ENCODE data around the gene CCL1.

CCL1 gene

GRCh38 chr17:34363183-34363661 is at the start of gene CCL1:
TSS of gene CCL1 (minus strand) at chr17:34363233. CDS start at chr17:34363161, 72 bp downstream.
- DNase-seq: no peak

DNA sequence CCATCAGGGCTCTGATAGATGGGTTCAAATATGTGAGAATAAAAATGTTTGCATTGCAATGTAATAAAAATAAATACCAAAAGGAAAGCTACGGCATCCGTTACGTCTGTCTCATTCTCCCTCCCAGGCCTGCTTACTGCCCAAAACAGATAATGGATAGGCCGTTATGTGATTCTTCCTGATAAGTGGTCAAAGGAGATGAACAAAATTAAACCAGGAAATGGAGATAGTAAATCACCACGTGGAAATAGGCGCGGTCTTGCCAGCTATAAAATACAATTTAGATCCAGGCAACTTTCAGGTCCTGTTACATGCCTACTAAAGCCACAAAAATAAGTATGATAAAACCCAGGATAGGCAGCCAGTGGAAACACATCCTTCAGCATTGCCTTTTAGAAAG is 49.5 kb upstream of the CCL1 start:
- no peak for DNase-seq

DNA sequence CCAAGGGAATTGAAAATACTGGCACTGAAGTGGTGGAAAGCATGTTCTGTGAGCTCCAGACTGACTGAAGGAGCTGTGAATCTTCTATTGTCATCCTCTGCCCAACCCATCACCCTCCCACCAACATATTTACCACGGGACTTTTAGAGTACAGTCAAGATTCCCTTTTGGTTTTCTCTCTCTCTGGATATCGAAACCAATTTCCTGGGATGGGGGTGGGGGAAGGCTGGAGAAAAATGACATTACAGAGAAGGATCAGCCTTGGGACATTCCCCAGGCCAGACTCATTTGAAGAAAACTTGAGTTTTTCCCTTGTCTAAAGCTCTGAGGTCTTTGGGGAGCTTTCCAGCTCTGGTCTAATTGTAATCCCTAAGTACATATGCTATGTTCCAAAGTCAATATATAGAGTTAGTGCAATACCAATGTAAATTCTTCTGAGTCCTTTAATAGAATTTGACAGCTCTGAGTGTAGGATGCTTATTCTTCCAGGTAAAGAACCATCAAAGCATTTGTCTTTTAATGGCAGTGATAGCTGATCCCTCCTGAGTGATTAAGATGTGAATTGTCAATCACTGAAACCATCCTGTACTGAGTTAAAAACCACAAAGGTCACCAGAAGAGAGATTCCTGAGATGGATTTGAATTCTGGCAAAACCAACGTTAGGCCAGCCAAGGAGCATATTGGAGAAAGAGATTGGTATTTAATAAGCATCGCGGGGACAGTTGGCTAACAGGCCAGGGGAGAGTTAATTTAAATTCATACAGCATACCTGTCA is 48.8 kb upstream of the CCL1 start:
- no peak for DNase-seq

- no peak for DNase-seq
These were observed 46.3 kb upstream of the CCL1 start for GRCh38 chr17:34409352-34409751.

GRCh38 chr17:34408439-34408838 is 45.4 kb upstream of the CCL1 start:
- no peak for DNase-seq

DNA sequence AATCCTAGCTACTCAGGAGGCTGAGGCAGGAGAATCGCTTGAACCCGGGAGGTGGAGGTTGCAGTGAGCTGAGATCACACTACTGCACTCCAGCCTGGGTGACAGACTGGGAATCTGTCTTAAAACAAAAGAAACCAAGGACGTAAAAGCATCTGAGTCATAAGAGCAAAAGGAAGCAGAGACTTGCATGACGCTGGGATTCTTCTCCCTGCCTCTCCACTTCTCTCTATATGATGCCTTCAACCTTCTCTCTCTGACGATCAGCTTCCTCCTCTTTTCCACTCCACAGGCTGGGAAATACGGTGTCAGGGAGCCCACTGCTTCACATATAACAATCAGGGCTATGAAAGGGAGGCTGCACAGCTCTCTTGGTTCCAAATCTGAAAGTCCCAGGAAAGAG is 43.2 kb upstream of the CCL1 start:
- DNase-seq: no peak

GRCh38 chr17:34403006-34403405 is 40.0 kb upstream of the CCL1 start:
- DNase-seq: no peak

DNA sequence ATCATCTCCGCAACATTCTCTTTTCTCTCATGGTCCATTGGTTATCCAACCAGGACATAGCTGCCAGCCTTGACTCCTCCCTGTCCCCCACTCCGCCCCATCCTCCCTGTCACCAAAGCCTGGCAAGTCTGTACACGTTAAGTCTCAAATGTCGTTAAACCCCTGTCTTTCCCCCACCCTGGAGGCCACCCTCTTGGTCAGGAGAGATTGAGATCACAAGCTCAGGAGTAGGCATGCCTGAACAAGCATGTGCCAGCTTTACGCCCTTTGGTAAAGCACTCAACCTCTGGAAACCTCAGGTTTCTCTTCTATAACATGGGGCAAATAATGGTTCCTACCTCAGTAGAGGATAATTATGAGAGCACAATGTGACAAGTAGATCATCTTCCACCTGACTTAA is 38.1 kb upstream of the CCL1 start:
- no peak for DNase-seq

GRCh38 chr17:34400301-34400931 is 37.4 kb upstream of the CCL1 start:
- no peak for DNase-seq

- DNase-seq: no peak
These were observed 36.7 kb upstream of the CCL1 start for GRCh38 chr17:34399725-34400124.

GRCh38 chr17:34398990-34399389 is 36.0 kb upstream of the CCL1 start:
- peak; percentile 2 for DNase-seq

GRCh38 chr17:34397265-34397664 is 34.2 kb upstream of the CCL1 start:
- DNase-seq: no peak

- no peak for DNase-seq
These were observed 30.4 kb upstream of the CCL1 start for GRCh38 chr17:34393401-34393800.

DNA sequence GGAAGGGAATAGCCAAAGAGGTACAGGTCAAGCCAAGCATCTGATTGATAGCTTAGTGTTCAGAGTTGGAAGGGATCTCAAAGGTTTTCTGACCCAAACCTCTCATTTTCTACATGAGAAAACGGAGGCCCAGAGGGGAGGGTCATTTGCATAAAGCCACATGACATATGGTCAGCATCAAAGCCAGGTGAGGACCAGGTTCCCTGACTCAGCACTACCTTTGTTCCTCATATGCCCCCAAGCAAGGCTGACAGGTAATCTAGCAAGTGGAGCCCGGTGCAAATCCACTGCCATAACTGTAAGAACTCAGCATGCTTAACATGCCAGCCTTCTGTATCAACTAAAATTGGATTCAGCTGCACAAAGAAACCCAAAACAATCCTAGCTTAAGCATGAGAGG is 28.2 kb upstream of the CCL1 start:
- DNase-seq: no peak

DNA sequence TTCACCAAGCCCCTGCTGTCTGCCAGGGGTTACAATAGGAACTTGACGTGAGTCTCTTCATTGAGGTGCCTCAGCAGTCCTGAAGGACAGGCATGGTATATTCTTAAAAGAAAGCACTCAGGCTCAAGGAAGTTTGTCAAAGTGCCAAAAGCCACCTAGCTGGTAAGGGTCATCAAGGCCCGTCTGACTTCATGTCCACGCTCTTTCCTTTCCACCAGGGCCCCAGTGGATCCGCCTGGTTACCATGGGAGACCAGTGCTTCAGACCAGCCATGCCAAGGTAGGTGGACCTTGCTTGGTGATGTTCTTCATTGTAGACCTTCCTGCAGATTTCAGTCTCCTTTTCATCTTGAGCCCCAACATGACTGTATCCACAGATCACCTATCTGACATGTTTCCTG is 27.6 kb upstream of the CCL1 start:
- no peak for DNase-seq

- no peak for DNase-seq
These were observed 26.2 kb upstream of the CCL1 start for GRCh38 chr17:34389126-34389750.

GRCh38 chr17:34387566-34387965 is 24.5 kb upstream of the CCL1 start:
- DNase-seq: no peak

DNA sequence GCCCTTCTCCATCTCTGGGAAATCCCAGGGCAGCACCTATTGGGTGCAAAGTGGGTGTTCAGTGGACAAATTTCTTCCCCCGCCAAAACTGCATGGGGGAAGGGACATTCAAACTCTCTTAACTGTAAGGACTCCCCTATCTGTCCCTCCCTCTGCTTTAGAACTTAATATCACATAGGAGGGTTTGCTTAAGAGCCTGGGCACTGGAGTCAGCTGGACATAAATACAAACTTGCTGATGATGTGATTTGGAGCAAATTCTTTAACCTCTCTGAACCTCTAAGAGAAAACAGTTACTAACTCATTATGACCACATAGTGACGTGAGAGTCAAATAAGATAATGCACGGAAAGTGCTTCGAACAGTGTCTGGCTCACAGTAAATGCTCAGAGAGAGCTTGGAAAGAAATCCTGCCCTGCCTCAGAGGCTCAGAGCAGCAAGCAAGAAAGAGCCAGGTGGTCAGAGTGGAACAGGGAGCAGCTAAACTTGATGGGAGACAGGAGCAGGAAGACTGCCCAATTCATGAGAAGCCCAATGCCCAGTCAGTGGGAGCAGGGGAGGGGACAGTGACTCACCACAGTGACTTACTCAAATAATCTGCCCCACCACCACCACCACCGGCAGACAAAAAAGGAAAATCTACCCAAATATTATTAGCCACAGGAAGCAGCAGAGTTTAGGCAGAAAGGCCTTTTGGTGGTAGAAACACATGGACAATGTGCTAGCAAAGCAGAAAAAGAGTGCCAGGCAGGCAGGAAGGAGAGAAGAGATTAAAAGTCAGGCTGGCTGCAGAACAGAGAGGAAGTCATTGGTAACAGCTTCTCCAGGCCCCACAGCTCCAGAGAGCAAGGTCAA is 23.9 kb upstream of the CCL1 start:
- no peak for DNase-seq

DNA sequence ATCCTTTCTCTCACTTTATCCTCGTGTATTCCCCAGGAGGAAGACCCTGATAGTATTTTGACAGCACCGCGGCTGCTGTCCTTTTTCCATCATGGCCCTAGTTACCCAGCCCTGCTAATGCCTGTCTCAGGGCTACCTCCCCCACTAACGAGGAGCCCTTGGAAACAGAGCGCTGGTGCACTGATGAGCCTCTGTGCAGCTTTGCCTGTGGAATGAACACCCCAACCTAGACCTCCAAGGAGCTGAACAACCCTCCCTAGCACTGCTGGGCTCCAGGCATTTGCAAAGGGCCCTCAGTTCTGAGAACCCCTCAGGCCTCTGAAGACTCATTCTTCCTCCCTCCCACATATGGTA is 23.3 kb upstream of the CCL1 start:
- no peak for DNase-seq

DNA sequence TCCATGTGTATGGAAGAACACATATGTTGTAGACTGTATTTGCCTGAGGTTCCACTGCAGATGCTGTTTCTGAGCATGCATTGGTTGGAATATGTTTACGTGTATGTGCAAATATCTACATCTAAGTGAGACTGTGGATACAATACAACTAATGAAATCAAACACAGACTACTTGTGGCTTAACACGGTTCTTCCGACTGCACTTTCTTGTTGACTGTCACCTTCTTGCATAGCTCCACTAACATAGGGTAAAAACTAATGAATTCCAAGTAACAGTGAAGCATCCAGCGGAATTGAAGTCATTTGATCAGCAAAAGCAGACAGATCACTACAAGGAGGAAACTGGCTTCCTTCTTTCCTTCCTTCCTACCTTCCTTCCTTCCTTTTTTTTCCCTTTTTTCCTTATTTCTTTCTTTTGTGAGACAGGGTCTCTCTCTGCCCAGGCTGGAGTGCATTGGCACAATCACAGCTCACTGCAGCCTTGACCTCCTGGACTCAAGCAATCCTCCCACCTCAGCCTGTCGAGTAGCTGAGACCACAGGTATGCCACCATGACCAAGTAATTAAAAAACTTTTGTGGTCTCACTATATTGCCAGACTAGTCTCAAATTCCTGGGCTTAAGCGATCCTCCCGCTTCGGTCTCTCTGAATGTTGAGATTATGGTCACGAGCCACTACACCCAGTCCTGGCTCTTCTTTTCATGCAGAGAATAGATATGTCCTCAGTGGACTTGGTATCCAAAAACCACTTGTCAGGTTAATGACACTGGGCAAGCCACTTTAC is 22.0 kb upstream of the CCL1 start:
- DNase-seq: no peak

DNA sequence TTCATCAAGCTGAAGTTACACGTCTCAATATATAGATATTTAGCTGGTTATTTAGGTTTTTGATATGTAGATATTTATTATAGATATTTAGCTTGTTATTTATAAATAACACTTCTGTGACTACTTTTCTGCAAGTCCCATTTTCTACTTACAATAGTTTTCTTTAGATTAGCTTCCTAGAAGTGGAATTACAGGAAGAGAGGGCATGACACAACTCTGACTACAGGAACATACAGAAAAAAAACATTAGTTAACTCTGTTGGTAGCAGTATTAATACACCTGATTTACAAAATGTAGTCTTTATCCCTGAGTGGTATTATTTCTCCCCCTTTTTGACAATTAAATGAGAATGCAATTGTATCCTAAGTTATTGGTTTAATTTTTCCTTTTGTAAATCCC is 21.2 kb upstream of the CCL1 start:
- DNase-seq: no peak

GRCh38 chr17:34383216-34383615 is 20.2 kb upstream of the CCL1 start:
- no peak for DNase-seq
